ENCODE results near the gene C16orf54.
"Not testable (repeated sequence)": the region's sequence is repeated elsewhere in the genome, so short reads cannot be mapped to it uniquely, and the experiment has no call there.

Gene C16orf54

DNA sequence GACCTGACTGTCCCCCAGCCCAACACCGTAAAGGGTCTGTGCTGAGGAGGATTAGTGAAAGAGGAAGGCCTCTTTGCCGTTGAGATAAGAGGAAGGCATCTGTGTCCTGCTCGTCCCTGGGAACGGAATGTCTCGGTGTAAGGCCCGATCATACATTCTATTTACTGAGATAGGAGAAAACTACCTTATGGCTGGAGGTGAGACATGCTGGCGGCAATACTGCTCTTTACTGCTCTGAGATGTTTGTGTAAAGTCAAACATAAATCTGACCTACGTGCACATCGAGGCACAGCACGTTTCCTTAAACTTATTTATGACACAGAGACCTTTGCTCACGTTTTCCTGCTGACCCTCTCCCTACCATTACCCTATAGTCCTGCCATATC lies 5.2 kb downstream of the C16orf54 start:
- H3K27ac Mint-ChIP-seq = peak overlapping the region; percentile 24
- H3K4me1 Mint-ChIP-seq (ENCODE audit: low read depth) = peaks cover 87% of the 10 kb centered on the region
- H3K4me3 Mint-ChIP-seq; intact Hi-C loops (cut with micrococcal nuclease); H3K9me3 Mint-ChIP-seq; H3K27me3 Mint-ChIP-seq: not testable (repeated sequence)
- H3K36me3 Mint-ChIP-seq (ENCODE audit: low read depth) = peaks cover 41% of the 10 kb centered on the region

DNA sequence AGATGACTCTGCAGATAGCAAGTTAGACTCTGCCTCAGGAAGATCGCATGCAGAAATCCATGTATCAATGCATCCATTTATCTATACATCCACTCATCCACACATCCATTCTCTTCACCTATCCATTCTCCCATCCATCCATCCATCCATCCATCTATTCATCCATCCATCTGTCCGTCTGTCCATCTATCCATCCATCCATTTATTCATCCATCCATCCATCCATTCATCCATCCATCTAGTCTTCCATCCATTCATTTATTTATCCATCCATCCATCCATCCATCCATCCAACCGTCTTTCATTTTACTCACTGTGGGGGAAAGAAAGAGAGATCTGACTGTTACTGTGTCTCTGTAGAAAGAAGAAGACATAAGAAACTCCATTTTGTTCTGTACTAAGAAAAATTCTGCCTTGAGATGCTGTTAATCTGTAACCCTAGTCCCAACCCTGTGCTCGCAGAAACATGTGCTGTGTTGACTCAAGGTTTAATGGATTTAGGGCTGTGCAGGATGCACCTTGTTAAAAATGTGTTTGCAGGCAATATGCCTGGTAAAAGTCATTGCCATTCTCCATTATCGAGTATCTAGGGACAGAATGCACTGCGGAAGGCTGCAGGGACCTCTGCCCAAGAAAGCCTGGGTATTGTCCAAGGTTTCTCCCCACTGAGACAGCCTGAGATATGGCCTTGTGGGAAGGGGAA lies 5.7 kb downstream of the C16orf54 start:
- H3K9me3 Mint-ChIP-seq; H3K4me3 Mint-ChIP-seq; H3K27me3 Mint-ChIP-seq; intact Hi-C loops (cut with micrococcal nuclease): not testable (repeated sequence)
- peaks cover 87% of the 10 kb centered on the region for H3K4me1 Mint-ChIP-seq (ENCODE audit: low read depth)
- H3K36me3 Mint-ChIP-seq (ENCODE audit: low read depth) = peaks cover 36% of the 10 kb centered on the region
- peak overlapping the region; percentile 86 for H3K27ac Mint-ChIP-seq

DNA sequence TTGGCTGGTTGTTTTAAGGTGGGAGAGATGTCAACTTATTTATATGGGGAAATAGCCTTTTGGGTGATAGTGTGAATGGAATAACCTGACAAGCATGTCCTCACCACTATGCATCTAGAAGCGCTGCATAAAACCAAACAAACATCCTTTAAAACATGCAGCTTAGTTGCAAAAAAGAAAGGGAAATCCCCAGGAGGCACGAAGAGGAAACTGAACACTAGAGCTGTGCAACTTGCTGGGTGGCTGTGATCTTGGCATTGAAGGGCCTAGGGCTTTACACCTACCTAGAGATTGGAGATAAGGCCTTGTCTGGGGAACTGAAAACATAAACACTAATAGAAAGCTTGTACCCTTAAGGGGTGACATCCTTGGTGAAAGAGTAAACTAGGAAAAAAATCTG lies 7.3 kb downstream of the C16orf54 start:
- Mint-ChIP-seq H3K9me3 (no peaks in the 10 kb centered on the region), H3K27ac (peak overlapping the region; percentile 86), H3K4me3 (no peak overlapping the region), H3K27me3 (peaks cover 4% of the 10 kb centered on the region), H3K36me3 (ENCODE audit: low read depth) (peaks cover 20% of the 10 kb centered on the region), H3K4me1 (ENCODE audit: low read depth) (peaks cover 80% of the 10 kb centered on the region)
- intact Hi-C loops (cut with micrococcal nuclease) = loop anchor here (1.0 kb wide), 1 partner anchor 8 kb away; no protein-coding TSS in a partner anchor

DNA sequence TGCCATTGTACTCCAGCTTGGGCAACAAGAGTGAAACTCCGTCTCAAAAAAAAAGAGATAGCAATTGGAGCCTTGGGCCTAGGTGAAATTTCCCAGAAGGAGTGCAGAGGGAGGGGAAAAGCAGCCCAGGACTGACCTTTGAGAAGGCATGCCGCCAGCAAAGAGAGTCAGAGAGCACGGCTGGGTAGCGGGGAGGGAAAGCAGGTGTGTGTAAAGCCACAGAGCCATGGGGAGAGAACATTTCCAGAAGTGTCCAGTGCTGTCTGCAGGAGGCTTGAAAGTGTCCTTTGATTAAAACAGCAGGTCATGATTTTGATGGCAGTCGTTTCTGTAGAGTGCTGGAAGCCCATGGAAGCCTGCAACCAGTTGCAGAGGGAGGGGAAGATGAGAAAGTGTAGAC lies 8.1 kb downstream of the C16orf54 start:
- Mint-ChIP-seq H3K4me3 (no peak overlapping the region), H3K9me3 (no peaks in the 10 kb centered on the region), H3K27me3 (peaks cover 4% of the 10 kb centered on the region), H3K27ac (peak overlapping the region; percentile 86), H3K4me1 (ENCODE audit: low read depth) (peaks cover 72% of the 10 kb centered on the region), H3K36me3 (ENCODE audit: low read depth) (peaks cover 12% of the 10 kb centered on the region)
- intact Hi-C loops (cut with micrococcal nuclease) = loop anchor here (1.0 kb wide), 1 partner anchor 9 kb away; no protein-coding TSS in a partner anchor

DNA sequence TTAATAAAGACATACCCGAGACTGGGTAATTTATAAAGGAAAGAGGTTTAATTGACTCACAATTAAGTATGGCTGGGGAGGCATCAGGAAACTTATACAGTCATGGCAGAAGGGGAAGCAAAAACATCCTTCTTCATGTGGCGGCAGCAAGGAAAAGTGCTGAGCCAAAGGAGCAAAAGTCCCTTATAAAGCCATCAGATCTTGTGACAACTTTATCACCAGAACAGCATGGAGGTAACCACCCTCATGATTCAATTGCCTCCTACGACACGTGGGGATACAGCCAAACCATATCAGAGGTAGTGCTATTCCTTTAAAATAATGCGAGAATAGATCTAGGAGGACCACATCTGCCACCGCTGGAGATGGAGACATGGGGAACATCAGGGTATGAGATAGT lies 9.0 kb downstream of the C16orf54 start:
- intact Hi-C loops (cut with micrococcal nuclease) = no loop called here
- H3K27ac Mint-ChIP-seq = peak overlapping the region; percentile 86
- peaks cover 5% of the 10 kb centered on the region for H3K36me3 Mint-ChIP-seq (ENCODE audit: low read depth)
- H3K9me3 Mint-ChIP-seq = no peaks in the 10 kb centered on the region
- peaks cover 2% of the 10 kb centered on the region for H3K27me3 Mint-ChIP-seq
- H3K4me3 Mint-ChIP-seq = peak overlapping the region; percentile 1
- peaks cover 73% of the 10 kb centered on the region for H3K4me1 Mint-ChIP-seq (ENCODE audit: low read depth)

DNA sequence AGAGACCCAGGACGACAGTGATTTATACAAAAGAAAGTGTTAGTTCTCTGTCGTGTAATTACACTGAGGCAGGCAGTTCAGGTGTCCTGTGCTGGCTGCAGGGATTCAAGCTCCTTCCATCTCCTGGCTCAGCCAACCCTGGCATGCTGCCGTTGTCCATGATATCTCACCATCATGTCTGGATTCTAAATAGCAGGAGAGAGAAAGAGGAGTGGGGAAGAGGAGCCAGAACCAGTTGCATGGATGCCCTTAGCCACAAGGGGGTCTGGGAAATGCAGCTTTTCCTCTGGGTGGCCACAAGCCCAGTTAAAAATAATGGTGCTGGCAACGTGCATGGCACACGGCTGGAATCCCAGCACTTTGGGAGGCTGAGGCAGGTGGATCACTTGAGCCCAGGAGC lies 9.7 kb downstream of the C16orf54 start:
- peaks cover 66% of the 10 kb centered on the region for H3K4me1 Mint-ChIP-seq (ENCODE audit: low read depth)
- no peak overlapping the region for H3K4me3 Mint-ChIP-seq
- H3K27me3 Mint-ChIP-seq = peaks cover 2% of the 10 kb centered on the region
- no peaks in the 10 kb centered on the region for H3K9me3 Mint-ChIP-seq
- no peaks in the 10 kb centered on the region for H3K36me3 Mint-ChIP-seq (ENCODE audit: low read depth)
- intact Hi-C loops (cut with micrococcal nuclease) = no loop called here
- H3K27ac Mint-ChIP-seq = peak overlapping the region; percentile 86

DNA sequence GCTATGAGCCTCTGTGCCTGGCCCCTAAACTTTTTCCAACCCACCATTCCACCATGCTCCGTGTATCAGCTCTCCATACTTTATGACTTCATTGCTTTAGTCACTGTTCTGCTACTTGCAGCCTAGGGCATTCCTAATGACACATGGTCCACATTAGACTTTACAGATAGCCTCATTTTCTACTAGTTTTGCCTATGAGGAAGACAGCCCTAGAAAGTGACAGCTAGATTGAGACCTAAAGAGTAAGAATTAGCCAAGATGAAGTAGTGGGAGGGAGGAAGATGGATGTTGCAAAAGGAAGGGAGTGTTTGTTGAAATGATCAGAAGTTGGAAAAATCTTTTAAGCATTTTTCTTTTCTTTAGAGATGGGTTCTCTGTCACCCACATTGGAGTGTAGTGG lies 11.0 kb downstream of the C16orf54 start:
- H3K27me3 Mint-ChIP-seq = peaks cover 2% of the 10 kb centered on the region
- H3K9me3 Mint-ChIP-seq = no peaks in the 10 kb centered on the region
- H3K36me3 Mint-ChIP-seq (ENCODE audit: low read depth) = no peaks in the 10 kb centered on the region
- intact Hi-C loops (cut with micrococcal nuclease) = no loop called here
- H3K4me3 Mint-ChIP-seq = no peak overlapping the region
- H3K4me1 Mint-ChIP-seq (ENCODE audit: low read depth) = peaks cover 53% of the 10 kb centered on the region
- peak overlapping the region; percentile 51 for H3K27ac Mint-ChIP-seq

DNA sequence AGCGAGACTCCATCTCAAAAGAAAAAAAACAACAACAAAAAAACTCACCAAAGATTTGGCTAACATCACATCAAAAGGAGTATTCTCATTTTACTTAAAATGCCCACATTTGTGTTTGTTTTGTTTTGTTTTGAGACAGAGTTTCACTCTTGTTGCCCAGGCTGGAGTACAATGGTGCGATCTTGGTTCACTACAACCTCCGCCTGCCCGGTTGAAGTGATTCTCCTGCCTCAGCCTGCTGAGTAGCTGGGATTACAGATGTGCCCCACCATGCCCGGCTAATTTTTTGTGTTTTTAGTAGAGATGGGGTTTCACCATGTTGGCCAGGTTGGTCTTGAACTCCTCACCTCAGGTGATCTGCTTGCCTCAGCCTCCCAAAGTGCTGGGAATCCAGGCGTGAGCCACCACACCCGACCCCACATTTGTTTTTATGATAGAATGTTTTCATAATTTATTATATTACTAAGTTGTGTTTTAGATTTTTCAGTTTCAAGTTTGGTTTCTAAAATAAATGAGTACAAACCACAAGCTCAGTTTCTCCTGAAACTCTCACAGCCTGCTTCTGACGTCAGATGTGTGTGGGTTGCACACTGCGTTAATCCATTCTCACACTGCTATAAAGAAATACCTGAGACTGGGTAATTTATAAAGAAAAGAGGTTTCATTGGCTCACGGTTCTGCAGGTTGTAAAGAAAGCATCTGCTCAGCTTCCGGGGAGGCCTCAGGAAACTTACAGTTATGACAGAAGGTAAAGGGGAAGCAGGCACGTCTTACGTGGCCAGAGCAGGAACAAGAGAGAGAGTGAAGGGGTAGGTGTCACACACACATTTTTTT lies 13.8 kb downstream of the C16orf54 start:
- intact Hi-C loops (cut with micrococcal nuclease); H3K9me3 Mint-ChIP-seq; H3K27ac Mint-ChIP-seq; H3K4me3 Mint-ChIP-seq; H3K27me3 Mint-ChIP-seq; H3K36me3 Mint-ChIP-seq (ENCODE audit: low read depth): not testable (repeated sequence)
- H3K4me1 Mint-ChIP-seq (ENCODE audit: low read depth) = peaks cover 28% of the 10 kb centered on the region

DNA sequence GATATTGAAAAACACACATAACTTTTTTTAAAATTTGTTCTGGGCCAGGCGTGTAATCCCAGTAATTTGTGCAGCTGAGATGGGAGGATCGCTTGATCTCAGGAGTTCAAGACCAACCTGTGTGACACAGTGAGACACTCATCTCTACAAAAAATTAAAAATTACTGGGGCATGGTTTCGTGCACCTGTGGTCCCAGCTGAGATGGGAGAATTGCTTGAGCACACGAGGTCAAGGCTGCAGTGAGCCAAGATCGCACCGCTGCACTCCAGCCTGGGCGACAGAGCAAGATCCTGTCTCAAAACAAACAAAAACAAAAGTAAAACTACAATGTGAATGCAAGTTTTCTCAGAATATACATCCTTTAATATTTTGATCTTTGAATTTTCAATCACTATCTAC lies 15.1 kb downstream of the C16orf54 start:
- Mint-ChIP-seq H3K9me3 (no peaks in the 10 kb centered on the region), H3K4me3 (no peak overlapping the region), H3K27ac (no peak overlapping the region), H3K27me3 (peaks cover 8% of the 10 kb centered on the region), H3K4me1 (ENCODE audit: low read depth) (peaks cover 21% of the 10 kb centered on the region), H3K36me3 (ENCODE audit: low read depth) (no peaks in the 10 kb centered on the region)
- intact Hi-C loops (cut with micrococcal nuclease) = no loop called here

DNA sequence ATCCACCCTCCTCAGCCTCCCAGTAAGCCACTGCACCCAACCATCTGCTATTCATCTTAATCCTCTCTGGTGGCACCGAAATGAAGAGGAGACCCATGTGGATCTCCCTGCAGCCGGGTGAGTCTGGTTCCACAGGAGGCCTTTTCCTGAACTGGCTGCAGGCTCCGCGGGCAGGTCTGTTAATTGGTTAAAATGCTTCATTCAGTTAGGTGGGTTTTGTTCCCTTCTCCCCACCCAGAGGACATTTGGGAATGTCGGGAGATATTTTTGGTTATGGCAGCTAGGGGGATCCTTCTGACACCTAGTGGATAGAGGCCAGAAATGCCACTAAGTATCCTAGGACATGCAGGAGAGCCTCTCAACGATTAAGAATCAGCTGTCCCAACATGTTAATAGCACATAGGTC lies 16.7 kb downstream of the C16orf54 start:
- intact Hi-C loops (cut with micrococcal nuclease) = loop anchor here (5.0 to 10.0 kb wide), 3 partner anchors 37 to 84 kb away; partner anchors contain the start of gene KIF22
- H3K27ac Mint-ChIP-seq = no peak overlapping the region
- no peak overlapping the region for H3K4me3 Mint-ChIP-seq
- H3K4me1 Mint-ChIP-seq (ENCODE audit: low read depth) = peaks cover 14% of the 10 kb centered on the region
- H3K9me3 Mint-ChIP-seq = no peaks in the 10 kb centered on the region
- H3K36me3 Mint-ChIP-seq (ENCODE audit: low read depth) = no peaks in the 10 kb centered on the region
- peaks cover 8% of the 10 kb centered on the region for H3K27me3 Mint-ChIP-seq

DNA sequence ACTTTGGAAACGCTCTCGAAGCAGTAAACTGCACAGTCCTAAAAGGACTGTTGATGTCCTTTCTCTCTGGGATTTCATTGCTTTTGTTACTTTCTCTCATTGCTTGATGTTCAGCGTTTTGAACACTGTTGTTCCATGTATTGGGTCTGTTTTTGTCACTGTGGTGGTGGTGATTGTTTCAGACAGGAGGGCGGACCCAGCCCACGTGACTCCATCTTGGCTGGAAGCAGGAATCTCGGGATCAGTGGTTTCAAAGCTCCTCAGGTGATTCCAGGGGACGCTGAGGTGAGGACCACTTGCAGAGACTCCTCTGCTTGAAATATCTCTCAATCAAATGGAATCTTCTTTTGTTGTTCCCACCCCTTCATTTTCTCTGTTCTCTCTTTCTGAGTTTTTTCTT lies 18.3 kb downstream of the C16orf54 start:
- Mint-ChIP-seq H3K9me3 (no peaks in the 10 kb centered on the region), H3K27me3 (peaks cover 8% of the 10 kb centered on the region), H3K4me3 (no peak overlapping the region), H3K27ac (peak overlapping the region; percentile 2), H3K4me1 (ENCODE audit: low read depth) (peaks cover 13% of the 10 kb centered on the region), H3K36me3 (ENCODE audit: low read depth) (no peaks in the 10 kb centered on the region)
- intact Hi-C loops (cut with micrococcal nuclease) = loop anchor here (5.0 to 10.0 kb wide), 3 partner anchors 35 to 83 kb away; partner anchors contain the start of gene KIF22

DNA sequence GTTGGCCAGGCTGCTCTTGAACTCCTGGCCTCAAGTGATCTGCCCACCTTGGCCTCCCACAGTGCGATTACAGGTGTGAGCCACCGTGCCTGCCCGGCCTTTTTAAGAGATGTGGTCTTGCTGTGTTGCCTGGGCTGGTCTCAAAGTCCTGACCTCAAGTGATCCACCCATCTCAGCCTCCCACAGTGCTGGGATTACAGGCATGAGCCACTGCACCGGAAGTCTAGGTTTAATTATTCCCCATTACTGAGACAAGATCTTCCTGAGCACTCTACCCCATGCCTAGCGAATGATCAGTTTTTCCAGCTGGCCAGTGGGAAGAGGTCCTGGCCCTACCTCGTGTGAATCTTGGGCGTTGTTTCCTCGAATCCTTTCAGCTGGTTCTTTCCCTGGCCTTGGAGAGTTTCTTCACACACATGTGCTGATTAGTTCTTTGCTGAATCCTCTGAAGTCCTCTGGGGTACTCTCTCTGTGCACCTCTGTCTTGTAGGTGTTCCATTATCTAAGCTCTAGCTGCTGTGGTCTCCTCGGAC lies 18.9 kb downstream of the C16orf54 start:
- Mint-ChIP-seq H3K27ac (peak overlapping the region; percentile 2), H3K9me3 (no peaks in the 10 kb centered on the region), H3K4me3 (no peak overlapping the region), H3K36me3 (ENCODE audit: low read depth) (no peaks in the 10 kb centered on the region), H3K4me1 (ENCODE audit: low read depth) (peaks cover 9% of the 10 kb centered on the region), H3K27me3 (peaks cover 8% of the 10 kb centered on the region)
- intact Hi-C loops (cut with micrococcal nuclease) = loop anchor here (5.0 to 10.0 kb wide), 3 partner anchors 35 to 82 kb away; partner anchors contain the start of gene KIF22

DNA sequence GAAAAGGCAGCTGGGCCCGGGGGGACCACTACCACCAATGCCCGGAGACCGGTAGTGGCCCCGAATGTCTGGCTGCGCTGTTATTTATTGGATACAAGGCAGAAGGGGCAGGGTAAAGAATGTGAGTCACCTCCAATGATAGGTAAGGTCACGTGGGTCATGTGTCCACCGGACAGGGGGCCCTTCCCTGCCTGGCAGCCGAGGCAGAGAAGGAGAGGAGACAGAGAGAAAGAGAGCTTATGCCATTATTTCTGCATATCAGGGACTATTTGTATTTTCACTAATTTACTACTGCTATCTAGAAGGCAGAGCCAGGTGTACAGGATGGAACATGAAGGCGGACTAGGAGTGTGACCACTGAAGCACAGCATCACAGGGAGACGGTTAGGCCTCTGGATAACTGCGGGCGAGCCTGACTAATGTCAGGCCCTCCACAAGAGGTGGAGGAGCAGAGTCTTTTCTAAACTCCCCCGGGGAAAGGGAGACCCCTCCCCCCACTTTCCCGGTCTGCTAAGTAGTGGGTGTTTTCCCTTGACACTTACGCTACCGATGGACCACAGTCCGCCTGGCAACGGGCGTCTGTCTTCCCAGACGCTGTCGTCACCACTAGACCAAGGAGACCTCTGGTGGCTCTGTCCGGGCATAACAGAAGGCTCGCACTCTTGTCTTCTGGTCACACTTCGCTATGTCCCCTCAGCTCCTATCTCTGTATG lies 24.5 kb downstream of the C16orf54 start:
- Mint-ChIP-seq H3K27ac (peak overlapping the region; percentile 37), H3K4me1 (ENCODE audit: low read depth) (peaks cover 18% of the 10 kb centered on the region)
- H3K27me3 Mint-ChIP-seq; H3K9me3 Mint-ChIP-seq; H3K36me3 Mint-ChIP-seq (ENCODE audit: low read depth); H3K4me3 Mint-ChIP-seq: not testable (repeated sequence)
- intact Hi-C loops (cut with micrococcal nuclease) = loop anchor here (10.0 kb wide), 1 partner anchor 77 kb away; no protein-coding TSS in a partner anchor

Data from dendritic cell treated with granulocyte-macrophage colony-stimulating factor and Interleukin-4, amounts not matched to agents 40 ng/mL and 50 ng/mL, for 4 days (primary cell).